Keratinocyte (primary cell): ENCODE measurements around the gene TSPAN1. TPM values are rescaled to one million over a fixed set of nuclear protein-coding genes. Genes with fewer than 3 reads are reported as not detected.

ENCODE experiments used
- DNase-seq: peaks from one replicate; pipeline ENCODE4 v3.0.0-alpha.2; 2011; ENCODE audit warnings: low read depth, missing footprints, low spot score
- FAIRE-seq: peaks from 2 replicates; lab custom pipeline; 2011; peaks lifted over from hg19 to GRCh38; lab: Jason Lieb, UNC
- H2AFZ ChIP-seq: 2 replicates; pipeline ENCODE4 v1.6.0; 2012; ENCODE audit warnings: low read length, control low read depth, inconsistent platforms; ENCODE audit not compliant: control insufficient read depth
- H3K27ac ChIP-seq: 2 replicates; pipeline ENCODE4 v1.5.1; 2011; ENCODE audit warnings: low read length; ENCODE audit not compliant: control insufficient read depth, insufficient read depth
- H3K27me3 ChIP-seq: 3 replicates; pipeline ENCODE4 v1.6.0; 2011; ENCODE audit warnings: low read length; ENCODE audit not compliant: control insufficient read depth, insufficient read depth; ENCODE audit errors: extremely low read depth
- H3K36me3 ChIP-seq, 2 experiments: 2 replicates in 1 of 2; 3 replicates in 1 of 2; pipeline ENCODE4 v1.5.1; 2011; ENCODE audit warnings: low read length in 2 of 2, mild to moderate bottlenecking in 1 of 2; ENCODE audit not compliant: control insufficient read depth in 2 of 2, insufficient read depth in 2 of 2; ENCODE audit errors: extremely low read depth in 1 of 2
- H3K4me1 ChIP-seq: 3 replicates; pipeline ENCODE4 v1.5.1; 2011; ENCODE audit warnings: low read length; ENCODE audit not compliant: control insufficient read depth, insufficient read depth; ENCODE audit errors: extremely low read depth
- H3K4me2 ChIP-seq: 3 replicates; pipeline ENCODE4 v1.6.0; 2011; ENCODE audit warnings: low read depth, low read length; ENCODE audit not compliant: control insufficient read depth, insufficient read depth; ENCODE audit errors: extremely low read depth
- H3K4me3 ChIP-seq, 3 experiments: fragments of 200-600 bp in 1 of 3; sonication (generic) in 1 of 3; 2 replicates in 2 of 3; 3 replicates in 1 of 3; pipeline ENCODE4 v1.5.1; 2011 to 2016; ENCODE audit warnings: low read length in 3 of 3, mild to moderate bottlenecking in 3 of 3, control low read depth in 2 of 3, inconsistent platforms in 1 of 3, low read depth in 1 of 3, mixed read lengths in 1 of 3, mixed run types in 1 of 3, moderate library complexity in 1 of 3; ENCODE audit not compliant: control insufficient read depth in 2 of 3, insufficient read depth in 2 of 3; ENCODE audit errors: extremely low read depth in 1 of 3
- H3K79me2 ChIP-seq: 2 replicates; pipeline ENCODE4 v1.6.0; 2012; ENCODE audit warnings: low read length; ENCODE audit not compliant: control insufficient read depth, insufficient read depth
- H3K9ac ChIP-seq: 3 replicates; pipeline ENCODE4 v1.6.0; 2011; ENCODE audit warnings: low read length; ENCODE audit not compliant: control insufficient read depth, insufficient read depth; ENCODE audit errors: extremely low read depth
- H3K9me1 ChIP-seq: 3 replicates; pipeline ENCODE4 v1.6.0; 2011; ENCODE audit warnings: low read length; ENCODE audit not compliant: control insufficient read depth, insufficient read depth; ENCODE audit errors: extremely low read depth
- H3K9me3 ChIP-seq: 2 replicates; pipeline ENCODE4 v1.5.1; 2012; ENCODE audit warnings: low read depth, low read length; ENCODE audit not compliant: control insufficient read depth
- H4K20me1 ChIP-seq: 3 replicates; pipeline ENCODE4 v1.6.0; 2011; ENCODE audit warnings: low read length; ENCODE audit not compliant: control insufficient read depth, insufficient read depth; ENCODE audit errors: extremely low read depth
- EZH2 ChIP-seq: IDR thresholded peaks from one replicate; pipeline ENCODE4 v1.6.1; 2012; ENCODE audit warnings: inconsistent platforms, mild to moderate bottlenecking, low read length, moderate library complexity
- dilution Hi-C: fragments of 300-500 bp; cut with MboI; formaldehyde crosslinking; loops from one replicate; pipeline ENCODE4 v1.7.0; 2020; ENCODE audit warnings: low sequenced_read_pairs; ENCODE audit not compliant: extremely low pct_ligation_motif_present
- polyA plus RNA-seq, 5 experiments: library from polyadenylated mRNA; depleted of rRNA in 3 of 5; stranded (reverse) in 3 of 5; stranded (forward) in 1 of 5; unstranded in 1 of 5; fragments of >200 nt; gene quantifications; 1 replicate in 1 of 5; 2 replicates in 3 of 5; 3 replicates in 1 of 5; pipeline versions ENCODE4 v1.2.1 to v1.2.3, GENCODE V29; 2011 to 2012; ENCODE audit warnings: missing spikeins in 2 of 5, low read depth in 1 of 5, low replicate concordance in 1 of 5
- TF ChIP-seq, protein P1 (sequence below), 3 experiments: IDR thresholded peaks in 1 of 3; conservative IDR thresholded peaks in 1 of 3; optimal IDR thresholded peaks in 1 of 3; 2 replicates in 2 of 3; 3 replicates in 1 of 3; pipeline versions ENCODE3 to v1.5.1; 2011; ENCODE audit warnings: low read length in 3 of 3, mild to moderate bottlenecking in 3 of 3, moderate library complexity in 2 of 3, control low read depth in 1 of 3, inconsistent platforms in 1 of 3; ENCODE audit not compliant: insufficient read depth in 2 of 3; ENCODE audit errors: extremely low read depth in 1 of 3

Gene TSPAN1
- polyA plus RNA-seq, 1 donor (not counting 4 experiments of a cell fraction or from before 2014, with no cell fraction given) = 312 TPM

DNA sequence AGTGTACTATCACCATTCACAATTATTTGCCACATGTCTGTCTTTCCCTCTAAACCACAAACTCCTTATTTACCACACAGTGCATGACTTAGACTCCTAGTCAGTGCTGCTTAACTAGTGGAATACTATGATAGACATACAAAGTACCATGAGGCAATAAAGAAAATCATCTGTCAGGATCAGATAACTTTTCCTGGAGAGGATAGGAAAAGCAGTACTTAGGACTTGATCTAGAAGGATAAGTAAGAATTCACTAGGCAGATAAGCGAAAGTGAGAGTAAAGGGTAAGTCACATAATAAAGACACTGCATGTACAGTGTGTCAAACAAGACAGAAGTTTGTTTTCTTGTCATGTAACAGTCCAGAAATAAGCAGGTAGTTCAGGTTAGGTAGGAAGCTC is 21.2 kb upstream of the TSPAN1 start:
- Histone ChIP-seq H3K4me1 (no peaks in the 10 kb centered on the region), H3K36me3 (no peaks in the 10 kb centered on the region), H3K27ac (no peak overlapping the region), H3K79me2 (no peaks in the 10 kb centered on the region), H3K9ac (no peak overlapping the region), H3K27me3 (no peaks in the 10 kb centered on the region), H3K4me2 (no peak overlapping the region), H3K4me3 (no peak overlapping the region), H3K9me1 (no peaks in the 10 kb centered on the region), H3K9me3 (no peaks in the 10 kb centered on the region), H4K20me1 (no peaks in the 10 kb centered on the region), H2AFZ (no peak overlapping the region)
- dilution Hi-C loops = no loop called here
- no peak for TF ChIP-seq EZH2
- TF ChIP-seq, protein P1, sequence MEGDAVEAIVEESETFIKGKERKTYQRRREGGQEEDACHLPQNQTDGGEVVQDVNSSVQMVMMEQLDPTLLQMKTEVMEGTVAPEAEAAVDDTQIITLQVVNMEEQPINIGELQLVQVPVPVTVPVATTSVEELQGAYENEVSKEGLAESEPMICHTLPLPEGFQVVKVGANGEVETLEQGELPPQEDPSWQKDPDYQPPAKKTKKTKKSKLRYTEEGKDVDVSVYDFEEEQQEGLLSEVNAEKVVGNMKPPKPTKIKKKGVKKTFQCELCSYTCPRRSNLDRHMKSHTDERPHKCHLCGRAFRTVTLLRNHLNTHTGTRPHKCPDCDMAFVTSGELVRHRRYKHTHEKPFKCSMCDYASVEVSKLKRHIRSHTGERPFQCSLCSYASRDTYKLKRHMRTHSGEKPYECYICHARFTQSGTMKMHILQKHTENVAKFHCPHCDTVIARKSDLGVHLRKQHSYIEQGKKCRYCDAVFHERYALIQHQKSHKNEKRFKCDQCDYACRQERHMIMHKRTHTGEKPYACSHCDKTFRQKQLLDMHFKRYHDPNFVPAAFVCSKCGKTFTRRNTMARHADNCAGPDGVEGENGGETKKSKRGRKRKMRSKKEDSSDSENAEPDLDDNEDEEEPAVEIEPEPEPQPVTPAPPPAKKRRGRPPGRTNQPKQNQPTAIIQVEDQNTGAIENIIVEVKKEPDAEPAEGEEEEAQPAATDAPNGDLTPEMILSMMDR (optimal IDR thresholded peaks at IDR 0.05 in 1 of 3, IDR thresholded peaks at IDR 0.05 in 1 of 3, conservative IDR thresholded peaks at IDR 0.05 in 1 of 3; ENCODE audit: extremely low read depth in 1 of 3, insufficient read depth in 2 of 3, low read length in 3 of 3) = no peak
- no peak for DNase-seq
- FAIRE-seq = no peak

GRCh38 chr1:46157916-46158311 is 17.0 kb upstream of the TSPAN1 start:
- Histone ChIP-seq H3K9me1 (no peaks in the 10 kb centered on the region), H3K4me1 (no peaks in the 10 kb centered on the region), H3K27me3 (no peaks in the 10 kb centered on the region), H3K4me2 (no peak overlapping the region), H3K9ac (no peak overlapping the region), H4K20me1 (no peaks in the 10 kb centered on the region), H3K4me3 (no peak overlapping the region), H3K36me3 (no peaks in the 10 kb centered on the region), H2AFZ (no peak overlapping the region), H3K27ac (no peak overlapping the region), H3K9me3 (no peaks in the 10 kb centered on the region), H3K79me2 (no peaks in the 10 kb centered on the region)
- DNase-seq = no peak
- dilution Hi-C loops = no loop called here
- TF ChIP-seq, protein P1 (optimal IDR thresholded peaks at IDR 0.05 in 1 of 3, IDR thresholded peaks at IDR 0.05 in 1 of 3, conservative IDR thresholded peaks at IDR 0.05 in 1 of 3; ENCODE audit: extremely low read depth in 1 of 3, insufficient read depth in 2 of 3, low read length in 3 of 3) = no peak
- TF ChIP-seq EZH2 = no peak
- FAIRE-seq = no peak
